ENCODE data around the gene KCNH2. TPM values are rescaled to one million over a fixed set of nuclear protein-coding genes. Genes with fewer than 3 reads are reported as not detected.

Gene KCNH2
- total and polyA plus RNA-seq, 2 of the 8 experiments (the other 6 are each of a cell fraction or from before 2014, with no cell fraction given), result 8.0 to 15.0 TPM

GRCh38 chr7:151025924-151026671, 48.0 kb upstream of the KCNH2 start:
- no peak overlapping the region for H3K9ac ChIP-seq (replicated peaks in 1 of 4; ENCODE audit: extremely low read depth in 1 of 4, low read depth in 3 of 4, low read length in 3 of 4)
- CTCF ChIA-PET (ENCODE audit: partially characterized antibody), result interaction anchor here (0.5 to 2.3 kb wide), 7 partner anchors 9 to 146 kb away, joined by 3 to 12 read pairs (median 5); no protein-coding TSS in a partner anchor
- POLR2A ChIA-PET (ENCODE audit: partially characterized antibody), result interaction anchor here (0.6 to 3.2 kb wide), 2 partner anchors 8 to 653 kb away, joined by 4 to 18 read pairs; no protein-coding TSS in a partner anchor
- TF ChIP-seq CTBP2 (IDR thresholded peaks at IDR 0.05; ENCODE audit: borderline replicate concordance, insufficient read depth, insufficient read length, low read length), result no peak
- TF ChIP-seq SIN3A (conservative IDR thresholded peaks at IDR 0.05 in 1 of 2, IDR thresholded peaks at IDR 0.05 in 1 of 2; ENCODE audit: low read depth in 1 of 2, low read length in 2 of 2), result no peak
- TF ChIP-seq ATF3 (IDR thresholded peaks at IDR 0.05; ENCODE audit: insufficient read depth, low read depth, low read length), result no peak
- no peak for TF ChIP-seq TAF7 (optimal IDR thresholded peaks at IDR 0.05; ENCODE audit: borderline replicate concordance, low read depth, low read length)
- no peak for TF ChIP-seq YY1 (IDR thresholded peaks at IDR 0.05; ENCODE audit: low read depth, low read length)
- TF ChIP-seq SP2 (IDR thresholded peaks at IDR 0.05; ENCODE audit: low read length), result no peak
- TF ChIP-seq SUZ12 (IDR thresholded peaks at IDR 0.05; ENCODE audit: low read length), result no peak
- TF ChIP-seq KDM1A (IDR thresholded peaks at IDR 0.05; ENCODE audit: borderline replicate concordance, low read length), result no peak
- no peak for TF ChIP-seq HDAC2 (IDR thresholded peaks at IDR 0.05; ENCODE audit: borderline replicate concordance in 1 of 2, low read depth in 2 of 2, low read length in 2 of 2)
- no peak for TF ChIP-seq EZH2 (IDR thresholded peaks at IDR 0.05; ENCODE audit: low read depth, low read length, severe bottlenecking)

More at GRCh38 chr7:151025924-151026671, 48.0 kb upstream of the KCNH2 start:
- peaks cover 0 to 4% (median 3%) of the 10 kb centered on the region in 4 experiments; a peak in 4 of 7 replicates for H3K27me3 ChIP-seq (replicated peaks in 1 of 4; ENCODE audit: control insufficient read depth in 3 of 4, extremely low read depth in 1 of 4, insufficient read depth in 3 of 4, low read length in 3 of 4)
- no peak overlapping the region for H4K91ac ChIP-seq (replicated peaks; ENCODE audit: insufficient read length, low read length)
- peaks cover 0 to 4% (median 2%) of the 10 kb centered on the region in 4 experiments; a peak in 3 of 7 replicates for H3K4me1 ChIP-seq (replicated peaks in 1 of 4; ENCODE audit: control insufficient read depth in 3 of 4, insufficient read depth in 4 of 4, low read length in 3 of 4)
- no peak overlapping the region for H3K18ac ChIP-seq (ENCODE audit: extremely low read depth, low read length)
- H4K20me1 ChIP-seq (replicated peaks in 1 of 2; ENCODE audit: control insufficient read depth in 1 of 2, insufficient read depth in 2 of 2, low read length in 2 of 2), result no peaks in the 10 kb centered on the region
- no peak overlapping the region; the same call in 1 of the 2 replicates for H2BK12ac ChIP-seq (ENCODE audit: low read depth, low read length)
- H3K4me3 ChIP-seq (ENCODE audit: extremely low read depth in 1 of 4, insufficient read depth in 2 of 4, low read depth in 3 of 4, low read length in 4 of 4), result no peak overlapping the region
- H3K79me1 ChIP-seq (ENCODE audit: low read depth, low read length), result no peaks in the 10 kb centered on the region; the same call in 1 of the 2 replicates
- H4K8ac ChIP-seq (ENCODE audit: extremely low read depth, insufficient read depth, low read length), result no peak overlapping the region
- no peak overlapping the region for H2AFZ ChIP-seq (ENCODE audit: low read length)
- DNase-seq (ENCODE audit: low read depth in 1 of 2, low spot score in 2 of 2) (no peak), FAIRE-seq (no peak)
- H3K36me3 ChIP-seq (ENCODE audit: control insufficient read depth in 2 of 4, insufficient read depth in 4 of 4, low read length in 3 of 4), result no peaks in the 10 kb centered on the region
- H3K27ac ChIP-seq (ENCODE audit: low read depth, low read length), result no peak overlapping the region
- H2BK15ac ChIP-seq (ENCODE audit: low read length), result no peak overlapping the region
- H4K5ac ChIP-seq (ENCODE audit: insufficient read length, low read depth, low read length), result peak overlapping the region; percentile 31
- H3K4ac ChIP-seq (replicated peaks; ENCODE audit: insufficient read length, low read depth, low read length), result no peak overlapping the region
- H3K23me2 ChIP-seq (ENCODE audit: low read depth, low read length), result peaks cover 3% of the 10 kb centered on the region; the same call in 1 of the 2 replicates
- H2BK5ac ChIP-seq (ENCODE audit: low read depth, low read length), result no peak overlapping the region
- H3K14ac ChIP-seq (ENCODE audit: insufficient read length), result no peak overlapping the region
- H3K23ac ChIP-seq (ENCODE audit: insufficient read length), result no peak overlapping the region
- no peak overlapping the region for H2BK20ac ChIP-seq (ENCODE audit: low read length)
- H3K56ac ChIP-seq (replicated peaks; ENCODE audit: insufficient read length, low read depth, low read length), result no peak overlapping the region
- H3K4me2 ChIP-seq (ENCODE audit: insufficient read depth in 1 of 2, low read depth in 2 of 2, low read length in 2 of 2), result peak overlapping the region in 1 of 2 experiments; percentile 90; a peak in 1 of 4 replicates
- no peak overlapping the region for H2AK5ac ChIP-seq (ENCODE audit: low read depth, low read length)
- no peaks in the 10 kb centered on the region for H3K9me3 ChIP-seq (ENCODE audit: insufficient read depth in 2 of 2, low read depth in 1 of 2, low read length in 1 of 2)
- 82% methylated on average over 4 of the region's 4 CpGs; no CpG with 5 or more reads in 1 of the 2 experiments for WGBS, 2 experiments (ENCODE audit: extremely low coverage in 1 of 2, insufficient coverage in 1 of 2, insufficient read length in 1 of 2, insufficient replicate concordance in 2 of 2, low coverage in 1 of 2, low lambda C conversion rate in 2 of 2, missing lambda C conversion rate in 1 of 2)
- H3K79me2 ChIP-seq (ENCODE audit: control insufficient read depth in 1 of 2, insufficient read depth in 2 of 2, low read length in 2 of 2), result no peaks in the 10 kb centered on the region
- peak overlapping the region; percentile 60 for H2BK120ac ChIP-seq (replicated peaks; ENCODE audit: low read depth, low read length)

Data from H1 (cell line).